ENCODE results near the gene NKPD1.

Gene NKPD1

GRCh38 chr19:45154064-45154827 lies 6.5 kb downstream of the NKPD1 start:
- peak; percentile 65 for DNase-seq

DNA sequence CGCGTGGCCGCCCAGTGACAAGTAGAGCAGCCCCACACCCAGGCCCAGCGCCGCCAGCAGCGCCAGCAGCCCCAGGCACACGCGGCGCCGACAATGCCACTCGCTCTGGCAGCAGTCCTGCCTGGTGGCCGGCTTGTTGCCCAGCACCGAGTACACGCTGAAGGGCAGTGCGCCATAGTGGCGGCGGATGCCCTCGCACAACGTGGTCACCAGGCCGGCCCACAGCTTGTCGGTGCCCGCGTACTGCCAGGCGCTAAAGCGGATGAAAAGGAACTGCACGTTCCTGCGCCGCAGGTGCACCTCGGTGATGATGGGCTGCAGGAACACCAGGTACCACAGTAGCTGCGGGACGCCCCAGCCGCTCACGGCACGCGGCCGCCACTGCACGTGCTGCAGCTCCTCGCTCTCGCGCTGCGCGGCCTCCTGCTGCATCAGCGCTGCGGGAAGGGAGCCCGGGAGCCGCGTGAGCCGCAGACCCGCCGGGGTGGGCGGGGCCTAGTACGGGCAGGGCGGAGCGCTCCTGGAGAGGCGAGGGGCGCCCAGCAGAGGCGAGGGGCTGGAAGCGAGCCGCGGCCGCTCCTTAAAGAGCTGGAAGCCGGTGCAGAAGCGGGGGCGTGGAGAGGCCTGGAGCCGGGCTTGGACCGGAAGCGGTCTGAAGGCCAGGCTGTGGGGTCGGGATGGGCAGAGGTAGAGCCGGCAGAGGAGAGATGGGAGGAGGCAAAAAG lies 7.3 kb downstream of the NKPD1 start:
- no peak for DNase-seq

DNA sequence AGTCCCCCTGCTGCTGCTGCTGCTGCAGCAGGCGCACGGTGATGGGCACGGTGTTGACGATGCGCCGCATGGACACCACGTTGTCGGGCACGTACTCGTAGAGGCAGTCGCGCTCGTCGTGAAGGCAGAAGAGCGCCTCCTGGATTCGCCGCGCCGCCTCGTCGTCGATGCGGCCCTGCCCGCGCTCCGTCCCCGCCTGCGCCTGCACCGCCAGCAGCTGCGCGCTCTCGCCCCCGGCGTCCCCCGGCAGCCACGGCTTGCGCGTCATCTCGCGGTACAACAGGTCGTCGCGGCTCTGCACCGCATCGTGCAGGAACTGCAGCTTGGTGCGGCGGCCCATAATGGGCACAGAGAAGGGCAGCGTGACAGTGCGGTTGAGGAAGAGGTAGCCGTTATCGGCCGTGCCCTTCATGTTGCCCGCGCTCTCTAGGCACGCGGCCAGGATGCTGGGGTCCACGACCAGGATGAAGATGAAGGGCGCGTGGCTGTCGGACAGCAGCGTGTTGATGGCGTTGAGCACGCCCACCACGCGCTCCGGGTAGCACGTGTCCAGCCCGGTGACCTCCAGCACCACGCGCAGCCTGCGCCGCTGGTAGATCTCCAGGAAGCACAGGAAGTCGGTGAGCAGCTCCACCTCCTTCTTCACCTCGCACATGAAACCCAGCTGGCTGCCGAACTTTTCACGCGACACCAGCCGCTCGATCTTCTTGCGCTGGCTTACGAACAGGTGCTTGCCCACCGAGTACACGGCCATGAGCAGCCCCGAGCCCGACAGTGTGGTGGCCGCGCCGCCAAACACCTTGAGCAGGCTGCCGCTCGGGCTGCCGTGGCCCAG lies 8.1 kb downstream of the NKPD1 start:
- DNase-seq: peak; percentile 33

GRCh38 chr19:45151821-45152503 lies 8.8 kb downstream of the NKPD1 start:
- DNase-seq: no peak

GRCh38 chr19:45151320-45151719 lies 9.5 kb downstream of the NKPD1 start:
- DNase-seq: no peak

- no peak for DNase-seq
These were observed 10.0 kb downstream of the NKPD1 start for GRCh38 chr19:45150751-45151281.

DNA sequence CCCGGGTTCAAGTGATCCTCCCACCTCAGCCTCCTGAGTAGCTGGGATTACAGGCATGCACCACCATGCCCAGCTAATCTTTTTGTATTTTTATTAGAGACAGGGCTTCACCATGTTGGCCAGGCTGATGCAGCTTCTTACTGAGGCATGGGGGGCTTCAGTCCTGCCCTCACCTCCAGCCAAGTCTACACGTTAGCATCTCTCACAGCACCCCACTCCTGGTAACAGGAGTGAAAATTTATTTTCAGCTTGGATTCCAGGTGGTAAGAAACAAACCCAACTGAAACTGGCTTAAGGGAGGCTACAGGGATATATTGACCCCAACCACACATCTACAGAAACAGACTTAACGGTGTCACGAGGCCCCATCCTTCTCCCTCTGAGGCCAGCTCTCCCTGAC lies 10.6 kb downstream of the NKPD1 start:
- DNase-seq: no peak

GRCh38 chr19:45149129-45149528 lies 11.7 kb downstream of the NKPD1 start:
- DNase-seq: no peak

DNA sequence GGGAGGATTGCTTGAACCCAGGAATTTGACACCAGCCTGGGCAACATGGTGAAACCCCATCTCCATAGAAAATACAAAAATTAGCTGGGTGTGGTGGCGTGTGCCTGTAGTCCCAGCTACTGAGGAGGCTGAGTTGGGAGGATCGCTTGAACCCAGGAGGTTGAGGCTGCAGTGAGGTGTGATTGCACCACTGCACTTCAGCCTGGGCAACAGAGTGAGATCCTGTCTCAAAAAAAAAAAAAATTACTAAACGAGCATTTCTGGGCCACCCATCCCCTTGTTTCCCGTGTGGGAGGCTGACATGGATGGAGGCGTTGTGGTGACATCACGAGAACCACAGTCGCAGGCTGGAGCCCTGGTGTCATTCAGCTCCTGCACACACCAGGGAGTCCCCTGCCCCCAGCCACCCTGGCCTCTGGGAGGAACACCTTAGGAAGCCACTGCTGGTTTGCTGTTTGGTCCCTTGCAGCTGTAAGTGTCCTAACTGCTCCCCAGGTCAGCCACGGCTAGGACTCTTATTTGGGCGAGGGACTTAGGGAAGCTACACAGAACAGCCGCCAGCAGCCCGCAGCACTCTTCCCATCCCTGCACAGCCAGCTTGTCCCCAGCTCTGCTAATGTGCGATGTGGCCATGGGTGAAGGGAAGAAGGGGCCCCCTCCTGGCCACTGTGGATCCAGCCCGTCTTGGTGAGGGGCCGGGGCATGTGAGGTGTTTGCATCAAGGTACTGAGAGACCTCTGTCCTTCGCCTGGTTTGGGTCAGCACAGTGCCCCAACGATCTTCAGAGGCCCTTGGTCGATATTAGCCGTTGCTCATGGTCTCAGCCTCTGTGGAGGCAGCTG lies 12.7 kb downstream of the NKPD1 start:
- DNase-seq: no peak

DNA sequence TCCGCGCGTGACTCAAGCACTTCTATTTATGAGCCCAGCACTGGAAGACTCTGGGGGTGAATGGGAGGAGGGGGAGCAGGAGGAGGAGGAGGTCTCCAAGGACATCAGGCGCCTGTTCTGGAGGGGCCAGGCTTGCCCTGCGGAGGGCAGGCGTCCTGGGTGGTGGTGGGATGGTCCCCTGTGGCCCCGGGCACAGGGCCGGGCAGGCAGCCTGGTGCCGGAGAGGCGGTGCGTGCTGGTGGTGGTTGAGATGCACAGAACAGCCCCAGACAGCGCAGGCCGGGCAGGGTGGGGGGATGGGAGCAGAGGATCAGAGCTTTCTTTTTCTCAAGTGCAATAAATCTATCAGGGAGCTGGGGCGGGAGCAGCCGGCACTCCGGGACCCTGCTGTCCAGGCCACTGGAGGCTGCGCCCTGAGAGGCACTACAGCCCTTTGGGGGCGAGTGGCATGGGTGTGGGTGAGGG lies 14.0 kb downstream of the NKPD1 start:
- DNase-seq: no peak

DNA sequence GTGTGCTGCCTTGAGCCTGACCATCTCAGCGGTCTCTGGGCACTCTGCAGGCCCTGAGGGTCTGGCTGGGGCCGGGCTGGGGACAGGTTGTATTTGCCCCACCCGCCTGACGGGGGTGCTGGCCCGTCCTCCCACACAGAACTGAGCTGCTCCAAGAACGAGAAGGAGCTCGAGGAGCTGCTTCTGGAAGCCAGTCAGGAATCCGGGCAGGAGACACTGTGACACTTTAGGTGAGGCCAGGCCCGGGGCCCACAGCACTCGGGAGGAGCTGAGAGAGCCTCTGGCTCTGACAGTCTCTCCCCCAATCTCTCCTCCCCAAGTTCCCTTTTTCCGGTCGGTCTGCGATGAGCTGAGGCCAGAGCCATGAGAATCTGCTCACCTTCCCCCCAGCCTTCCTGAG lies 14.5 kb downstream of the NKPD1 start:
- no peak for DNase-seq

DNA sequence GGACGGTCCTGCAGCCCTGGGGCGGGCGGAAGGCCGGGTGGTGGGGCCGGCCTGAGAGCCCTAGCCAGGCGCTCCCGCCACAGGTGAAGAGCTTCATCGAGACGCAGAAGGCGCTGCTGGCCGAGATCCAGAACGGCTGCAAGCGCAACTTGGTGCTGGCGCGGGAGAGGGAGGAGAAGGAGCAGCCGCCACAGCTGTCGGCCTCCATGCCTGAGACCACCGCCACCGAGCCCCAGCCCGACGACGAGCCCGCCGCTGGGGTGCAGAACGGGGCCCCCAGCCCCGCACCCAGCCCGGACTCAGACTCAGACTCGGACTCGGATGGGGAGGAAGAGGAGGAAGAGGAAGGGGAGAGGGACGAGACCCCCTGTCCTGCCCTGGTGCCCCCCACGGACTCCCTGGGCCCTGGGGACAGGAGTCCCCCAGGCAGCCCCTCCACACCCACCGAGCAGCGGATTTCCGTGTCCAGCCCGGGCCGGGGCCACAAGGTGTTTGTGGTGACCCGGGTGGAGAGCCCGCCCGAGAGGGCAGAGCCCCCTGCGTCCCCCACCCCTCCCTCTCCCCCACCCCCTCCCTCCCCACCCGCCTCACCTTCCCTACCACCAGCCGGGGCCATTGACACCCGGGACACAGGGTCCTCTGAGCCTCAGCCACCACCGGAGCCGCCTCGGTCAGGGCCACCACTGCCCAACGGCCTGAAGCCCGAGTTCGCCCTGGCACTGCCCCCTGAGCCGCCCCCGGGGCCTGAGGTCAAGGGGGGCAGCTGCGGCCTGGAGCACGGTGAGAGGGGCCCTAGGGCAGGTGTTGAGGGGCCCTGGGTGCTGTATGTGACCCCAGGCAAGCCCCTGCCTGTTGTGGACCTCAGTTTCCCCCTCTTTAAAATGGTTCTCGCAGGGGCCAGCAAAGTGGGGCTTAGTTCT lies 15.3 kb downstream of the NKPD1 start:
- no peak for DNase-seq

DNA sequence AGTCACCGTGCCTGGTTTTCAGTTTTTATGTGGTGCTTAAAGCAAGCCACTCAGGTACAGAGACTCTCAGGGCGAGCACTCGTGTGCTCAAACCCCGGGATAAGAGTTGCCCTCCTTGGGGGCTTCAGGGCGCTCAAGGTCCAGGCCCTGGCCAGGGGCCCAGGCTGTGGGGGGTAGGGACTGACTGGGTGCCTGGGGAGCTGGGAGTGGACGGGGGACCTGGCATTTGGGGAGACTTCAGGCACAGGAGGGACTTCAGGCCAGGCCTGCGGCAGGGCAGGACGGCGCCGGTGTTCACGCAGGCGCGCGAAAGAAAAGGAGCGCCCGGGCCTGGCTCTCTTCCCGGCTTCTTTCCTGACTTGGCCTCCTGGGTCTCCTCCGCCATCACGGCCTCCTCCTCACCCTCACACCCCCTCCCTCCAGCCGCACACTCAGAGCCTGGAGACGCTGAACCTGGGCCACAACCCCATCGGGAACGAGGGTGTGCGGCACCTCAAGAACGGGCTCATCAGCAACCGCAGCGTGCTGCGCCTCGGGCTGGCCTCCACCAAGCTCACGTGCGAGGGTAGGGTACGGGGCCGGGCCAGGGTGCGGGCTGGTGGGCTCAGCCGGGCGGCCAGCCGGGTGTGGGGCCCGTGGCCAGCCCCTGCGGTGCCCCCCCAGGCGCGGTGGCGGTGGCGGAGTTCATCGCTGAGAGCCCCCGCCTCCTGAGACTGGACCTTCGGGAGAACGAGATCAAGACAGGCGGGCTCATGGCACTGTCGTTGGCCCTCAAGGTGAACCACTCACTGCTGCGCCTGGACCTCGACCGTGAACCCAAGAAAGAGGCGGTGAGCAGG lies 16.1 kb downstream of the NKPD1 start:
- no peak for DNase-seq

DNA sequence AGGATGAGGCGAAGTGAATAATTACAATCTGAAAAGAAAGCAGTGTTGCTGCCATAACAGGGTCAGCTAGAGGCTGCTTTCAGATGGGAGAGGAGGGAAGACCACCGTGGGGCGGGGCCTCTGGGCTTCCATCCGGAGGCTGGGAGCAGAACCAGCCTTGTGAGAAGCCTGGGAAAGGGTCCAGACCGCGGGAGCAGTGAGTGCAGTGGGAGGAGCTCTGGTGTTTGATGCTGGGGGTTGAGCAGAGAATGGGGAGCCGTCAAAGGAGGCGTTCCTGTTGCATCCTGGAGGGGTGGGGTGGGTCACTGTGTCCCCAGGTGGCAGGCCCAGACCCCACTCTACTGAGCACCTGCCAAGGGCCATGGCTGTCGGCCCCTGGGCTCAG lies 18.1 kb downstream of the NKPD1 start:
- DNase-seq: no peak

- no peak for DNase-seq
These were observed 18.6 kb downstream of the NKPD1 start for GRCh38 chr19:45142016-45142725.

- DNase-seq: no peak
These were observed 19.4 kb downstream of the NKPD1 start for GRCh38 chr19:45141203-45141900.

GRCh38 chr19:45140533-45140932 lies 20.2 kb downstream of the NKPD1 start:
- DNase-seq: no peak

DNA sequence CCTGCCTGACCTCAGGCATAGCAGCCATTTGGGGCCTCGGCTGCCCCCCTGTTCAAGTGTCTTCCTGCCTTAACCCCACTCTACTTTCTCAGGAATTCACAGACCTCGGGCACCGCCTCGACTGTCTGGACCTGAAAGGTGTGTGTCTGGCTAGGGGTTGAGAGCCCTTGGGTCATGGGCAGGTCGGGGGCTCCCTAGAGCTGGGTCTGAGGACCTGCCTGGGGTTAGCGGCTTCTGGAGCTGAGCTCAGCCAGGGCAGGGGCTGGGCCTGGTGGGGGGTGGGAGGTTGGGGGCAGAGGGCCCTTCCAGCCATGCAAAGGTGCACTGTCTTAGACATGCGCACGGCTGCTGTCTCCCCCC lies 20.7 kb downstream of the NKPD1 start:
- DNase-seq: no peak
